Mesodermal cell (in vitro differentiated cells): ENCODE measurements around the gene EPYC.

Experiments
- H3K27ac ChIP-seq: 2 replicates; pipeline ENCODE4 v1.7.0; 2013; ENCODE audit warnings: mild to moderate bottlenecking, low read depth, low read length, moderate library complexity; ENCODE audit not compliant: severe bottlenecking
- H3K36me3 ChIP-seq: 2 replicates; pipeline ENCODE4 v1.7.1; 2013; ENCODE audit warnings: mild to moderate bottlenecking, low read length, moderate library complexity; ENCODE audit not compliant: control insufficient read depth, insufficient read depth
- H3K4me1 ChIP-seq: one replicate; pipeline ENCODE4 v1.7.1; 2013; ENCODE audit warnings: mild to moderate bottlenecking, low read length; ENCODE audit not compliant: insufficient read depth, control insufficient read depth, poor library complexity, severe bottlenecking
- H3K4me3 ChIP-seq: 2 replicates; pipeline ENCODE4 v1.7.0; 2013; ENCODE audit warnings: low read length, control low read depth, mild to moderate bottlenecking; ENCODE audit not compliant: insufficient read depth, poor library complexity, severe bottlenecking; ENCODE audit errors: extremely low read depth
- H3K9me3 ChIP-seq: 2 replicates; pipeline ENCODE4 v1.7.1; 2013; ENCODE audit warnings: mild to moderate bottlenecking, low read length, moderate library complexity; ENCODE audit not compliant: control insufficient read depth
- WGBS, 2 experiments: methylation state at CpG; one replicate each; pipeline ENCODE4 v1.1.5; 2013; ENCODE audit warnings: missing lambda C conversion rate in 2 of 2; ENCODE audit not compliant: insufficient coverage in 2 of 2; 5-methylcytosine and 5-hydroxymethylcytosine counted together

The EPYC gene

DNA sequence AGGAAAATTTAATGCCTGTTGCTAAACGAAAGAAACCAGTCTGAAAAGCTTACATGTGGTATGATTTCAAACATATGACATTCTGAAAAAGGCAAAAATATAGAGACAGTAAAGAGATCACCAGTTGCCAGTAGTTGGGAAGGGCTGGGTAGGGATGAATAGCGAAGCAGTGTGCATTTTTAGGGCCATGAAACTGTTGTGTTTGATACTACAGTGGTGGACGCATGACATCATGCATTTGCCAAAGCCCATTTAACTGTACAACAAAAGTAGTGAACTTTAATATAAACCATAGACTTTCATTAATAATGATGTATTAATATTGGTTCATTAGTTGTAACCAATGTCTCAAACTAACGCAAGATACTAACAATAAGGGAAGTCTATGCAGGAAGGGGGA lies 14.7 kb upstream of the EPYC start:
- H3K4me1 ChIP-seq: no peaks in the 10 kb centered on the region
- no peaks in the 10 kb centered on the region for H3K9me3 ChIP-seq
- WGBS, 2 experiments: 79 to 86% methylated on average over 1 to 2 of the region's 4 CpGs
- no peaks in the 10 kb centered on the region for H3K36me3 ChIP-seq
- H3K27ac ChIP-seq: no peak overlapping the region
- no peak overlapping the region for H3K4me3 ChIP-seq

DNA sequence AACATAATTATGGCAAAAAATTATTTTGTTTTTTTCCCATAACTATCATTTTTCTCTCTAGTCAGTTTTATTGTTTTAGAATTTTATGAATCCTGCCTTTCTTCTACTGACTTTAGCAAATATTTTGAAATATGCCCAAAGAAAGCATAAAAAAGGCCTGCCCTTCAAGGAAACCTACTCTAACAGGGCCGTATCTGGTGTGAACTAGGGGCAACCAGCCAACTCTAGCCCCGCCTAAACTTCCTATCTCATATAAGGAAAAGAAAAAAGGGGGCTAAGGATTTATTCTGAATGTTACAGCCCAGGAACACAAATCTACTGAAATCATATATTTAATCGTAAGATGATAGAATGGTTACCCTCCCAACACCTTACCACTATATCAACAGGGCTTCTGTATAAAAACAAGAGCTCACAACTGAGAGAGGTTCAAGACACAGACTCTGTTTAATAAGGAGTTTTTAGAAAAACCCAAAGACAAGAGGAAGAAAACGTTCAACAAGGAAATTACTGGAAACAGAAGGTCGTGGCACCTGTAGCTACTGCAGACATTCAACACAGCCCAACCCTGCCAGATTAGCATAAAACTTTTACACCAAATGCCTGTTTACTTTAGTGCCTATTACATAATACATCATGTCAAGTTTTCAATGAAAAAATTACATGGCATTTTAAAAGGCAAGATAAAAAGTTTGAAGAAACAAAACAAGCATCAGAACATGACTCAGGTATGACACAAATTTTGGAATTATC lies 12.9 kb upstream of the EPYC start:
- 80% methylated on average over 2 of the region's 5 CpGs; no CpG with 5 or more reads in 1 of the 2 experiments for WGBS, 2 experiments
- Histone ChIP-seq H3K4me1 (no peaks in the 10 kb centered on the region), H3K9me3 (no peaks in the 10 kb centered on the region), H3K27ac (no peak overlapping the region), H3K4me3 (no peak overlapping the region), H3K36me3 (no peaks in the 10 kb centered on the region)

DNA sequence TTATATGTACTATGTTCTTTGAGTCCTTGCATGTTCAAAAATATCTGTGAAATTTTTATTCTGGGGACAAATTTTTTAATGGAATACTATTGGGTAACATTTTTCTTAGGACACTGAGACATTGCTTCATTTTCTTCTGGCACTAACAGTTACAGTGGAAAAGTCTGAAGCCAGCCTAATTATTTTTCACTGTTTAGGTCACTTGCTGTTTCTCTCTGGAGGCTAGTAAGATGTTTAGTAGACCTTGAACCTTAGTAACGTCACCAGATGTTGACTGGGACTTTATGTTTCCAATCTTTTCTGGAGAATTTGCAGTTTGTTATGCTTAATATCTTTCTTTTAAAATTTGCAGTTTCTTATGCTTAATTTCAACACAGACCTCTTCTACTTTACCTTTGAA lies 12.3 kb upstream of the EPYC start:
- H3K9me3 ChIP-seq: no peaks in the 10 kb centered on the region
- no peaks in the 10 kb centered on the region for H3K4me1 ChIP-seq
- WGBS, 2 experiments: no CpG with 5 or more reads among the region's 1 CpG
- H3K27ac ChIP-seq: no peak overlapping the region
- H3K4me3 ChIP-seq: no peak overlapping the region
- H3K36me3 ChIP-seq: no peaks in the 10 kb centered on the region

DNA sequence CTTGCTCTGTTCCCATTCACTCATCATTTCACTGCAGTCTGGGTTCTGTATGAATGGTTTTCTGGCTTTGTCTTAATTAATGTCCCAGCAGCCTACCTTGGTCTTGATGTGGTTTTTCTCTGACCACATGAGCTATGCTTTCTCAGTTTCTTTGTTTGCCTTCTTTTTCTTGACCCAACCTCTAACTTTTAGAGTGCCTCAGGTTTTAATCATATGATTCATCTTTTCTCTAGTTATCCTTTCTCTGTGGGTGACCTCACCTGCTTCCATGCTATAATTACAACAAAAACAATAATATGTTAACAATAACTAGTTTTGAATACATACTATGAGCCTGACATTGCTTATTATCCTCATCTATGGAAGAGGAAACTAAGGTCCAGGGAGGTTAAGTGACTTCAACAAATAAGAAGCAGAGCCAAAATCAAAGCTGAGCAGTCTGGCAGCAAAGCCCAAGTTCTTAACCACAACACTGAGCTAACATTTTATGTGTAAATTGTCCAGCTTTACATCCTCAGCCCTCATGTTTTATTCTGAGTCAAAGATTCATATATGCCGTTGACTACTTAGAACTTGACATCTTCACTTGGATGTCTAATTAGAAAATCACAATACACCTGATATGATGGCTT lies 4.7 kb upstream of the EPYC start:
- H3K36me3 ChIP-seq: no peaks in the 10 kb centered on the region
- H3K4me1 ChIP-seq: no peaks in the 10 kb centered on the region
- H3K4me3 ChIP-seq: no peak overlapping the region
- 75 to 80% methylated on average over 1 of the region's 1 CpG for WGBS, 2 experiments
- H3K27ac ChIP-seq: no peak overlapping the region
- H3K9me3 ChIP-seq: no peaks in the 10 kb centered on the region

DNA sequence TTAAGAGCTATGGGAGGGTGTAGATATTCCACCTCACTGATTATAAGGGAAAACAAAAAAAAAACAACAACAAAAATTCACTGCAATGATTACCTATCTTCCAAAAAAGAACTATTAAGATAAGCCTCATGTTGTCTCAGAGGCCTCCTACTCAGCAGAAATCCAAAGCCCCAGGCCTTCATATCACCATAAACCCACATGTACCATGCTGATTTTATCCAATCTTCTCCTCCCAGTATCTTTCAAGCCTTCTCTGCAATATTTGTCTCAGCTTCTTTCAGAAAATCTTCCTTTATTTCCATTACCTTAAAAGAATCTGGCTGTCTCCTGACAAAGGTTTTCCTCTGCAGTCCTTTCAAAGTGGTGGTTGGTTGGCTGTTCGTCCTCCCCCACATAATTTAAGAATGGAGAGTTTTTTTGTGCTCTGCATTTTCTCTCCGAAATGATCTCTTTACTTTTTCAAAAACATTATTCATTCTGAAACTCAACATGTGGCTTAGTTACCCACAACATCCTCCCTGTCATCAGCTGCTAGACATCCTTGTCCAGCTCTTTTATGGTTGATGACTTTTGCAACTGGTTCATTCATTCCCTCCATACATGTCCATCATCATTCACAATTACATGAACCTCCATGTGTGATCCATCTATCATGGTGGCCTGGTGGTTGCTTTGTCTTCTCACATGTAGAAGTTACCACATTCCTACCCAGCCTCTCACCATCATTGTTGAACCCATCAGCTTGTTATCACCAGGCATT lies 2.9 kb upstream of the EPYC start:
- 83% methylated on average over 1 of the region's 2 CpGs; no CpG with 5 or more reads in 1 of the 2 experiments for WGBS, 2 experiments
- no peaks in the 10 kb centered on the region for H3K4me1 ChIP-seq
- no peaks in the 10 kb centered on the region for H3K36me3 ChIP-seq
- no peak overlapping the region for H3K27ac ChIP-seq
- no peaks in the 10 kb centered on the region for H3K9me3 ChIP-seq
- no peak overlapping the region for H3K4me3 ChIP-seq

DNA sequence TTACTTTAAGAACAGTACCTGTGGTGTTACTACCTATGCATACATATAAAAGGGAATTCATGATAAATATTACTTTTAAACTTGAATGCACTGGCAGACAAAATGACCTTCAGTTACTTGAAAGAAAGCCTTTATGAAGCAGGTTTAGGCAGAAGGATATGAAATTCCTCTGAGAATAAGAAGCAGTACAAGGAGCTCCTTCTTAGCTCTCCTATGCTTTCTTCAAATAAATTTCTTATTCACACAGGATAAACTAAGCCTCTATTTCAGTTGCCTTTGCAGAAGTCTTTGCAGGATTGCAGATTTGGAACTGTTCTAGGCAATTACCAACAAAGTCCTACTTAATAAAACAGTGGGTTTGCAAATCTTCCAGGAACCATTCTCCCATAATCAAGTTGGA lies 1.0 kb downstream of the EPYC start:
- Histone ChIP-seq H3K4me3 (no peak overlapping the region), H3K4me1 (no peaks in the 10 kb centered on the region), H3K27ac (no peak overlapping the region), H3K36me3 (no peaks in the 10 kb centered on the region), H3K9me3 (no peaks in the 10 kb centered on the region)

DNA sequence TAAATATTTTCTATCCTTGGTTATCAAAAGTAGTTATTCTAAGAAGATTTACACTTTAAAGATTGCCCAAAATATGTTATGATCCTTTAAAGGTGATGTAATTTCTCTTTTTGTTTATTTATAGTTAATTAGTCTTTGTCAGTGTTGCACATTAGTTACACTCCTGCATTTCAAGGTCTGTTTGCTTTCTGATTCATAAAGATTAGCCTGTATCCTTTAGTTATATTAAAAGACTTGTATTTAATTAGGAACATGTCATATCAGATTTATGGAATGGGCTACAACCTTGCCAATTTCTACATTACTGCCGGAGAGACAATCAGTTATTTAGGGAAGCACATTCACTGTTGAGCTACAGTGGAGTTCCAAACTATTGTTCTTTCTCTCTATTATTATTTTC lies 3.5 kb downstream of the EPYC start:
- WGBS, 2 experiments: 100% methylated on average over 1 of the region's 1 CpG; no CpG with 5 or more reads in 1 of the 2 experiments
- H3K27ac ChIP-seq: no peak overlapping the region

DNA sequence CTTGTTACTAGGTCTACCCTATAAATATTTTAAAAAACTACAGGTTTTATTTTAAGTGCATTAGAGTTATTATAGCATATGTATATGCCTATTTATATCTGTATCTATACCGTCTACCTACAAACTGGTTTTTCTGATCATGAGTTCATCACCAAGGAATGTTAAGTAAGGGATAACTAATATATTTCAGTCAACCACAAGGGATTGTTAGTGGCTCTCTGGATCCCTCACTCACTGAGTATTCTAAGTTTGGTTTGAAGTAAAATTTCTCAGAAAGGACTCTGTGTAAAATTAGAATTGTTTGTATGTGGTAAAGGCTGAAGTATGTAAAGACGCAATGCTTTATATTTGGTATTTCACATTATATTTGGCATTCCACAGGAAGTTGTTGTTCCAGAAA lies 4.8 kb downstream of the EPYC start:
- H3K27ac ChIP-seq: no peak overlapping the region
- H3K36me3 ChIP-seq: no peaks in the 10 kb centered on the region
- WGBS, 2 experiments: no CpG with 5 or more reads among the region's 2 CpGs
- no peak overlapping the region for H3K4me3 ChIP-seq
- no peaks in the 10 kb centered on the region for H3K4me1 ChIP-seq
- no peaks in the 10 kb centered on the region for H3K9me3 ChIP-seq

More for the DNA sequence above, 3.5 kb downstream of the EPYC start:
- Histone ChIP-seq H3K9me3 (no peaks in the 10 kb centered on the region), H3K36me3 (no peaks in the 10 kb centered on the region), H3K4me3 (no peak overlapping the region), H3K4me1 (no peaks in the 10 kb centered on the region)

DNA sequence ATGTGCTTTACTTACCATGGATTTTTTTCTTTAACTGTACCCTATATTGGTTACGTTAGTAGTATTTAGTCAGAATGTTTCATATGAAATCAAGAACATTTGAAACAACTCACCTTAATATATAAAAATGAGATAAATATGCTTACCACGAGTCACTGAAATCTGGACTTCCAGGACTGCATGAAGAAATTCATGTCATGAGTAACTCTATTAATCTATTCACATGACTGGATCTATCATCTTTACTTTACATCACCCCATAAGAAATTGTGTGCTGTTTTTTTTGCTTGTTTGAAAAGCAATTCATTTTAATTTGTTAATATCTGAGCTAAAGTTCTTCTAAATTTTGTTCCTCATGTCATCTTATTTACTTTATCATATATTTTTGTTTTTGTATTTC lies 5.2 kb downstream of the EPYC start:
- H3K36me3 ChIP-seq: no peaks in the 10 kb centered on the region
- no peak overlapping the region for H3K4me3 ChIP-seq
- no CpG with 5 or more reads among the region's 2 CpGs for WGBS, 2 experiments
- no peaks in the 10 kb centered on the region for H3K9me3 ChIP-seq
- no peak overlapping the region for H3K27ac ChIP-seq
- H3K4me1 ChIP-seq: no peaks in the 10 kb centered on the region

DNA sequence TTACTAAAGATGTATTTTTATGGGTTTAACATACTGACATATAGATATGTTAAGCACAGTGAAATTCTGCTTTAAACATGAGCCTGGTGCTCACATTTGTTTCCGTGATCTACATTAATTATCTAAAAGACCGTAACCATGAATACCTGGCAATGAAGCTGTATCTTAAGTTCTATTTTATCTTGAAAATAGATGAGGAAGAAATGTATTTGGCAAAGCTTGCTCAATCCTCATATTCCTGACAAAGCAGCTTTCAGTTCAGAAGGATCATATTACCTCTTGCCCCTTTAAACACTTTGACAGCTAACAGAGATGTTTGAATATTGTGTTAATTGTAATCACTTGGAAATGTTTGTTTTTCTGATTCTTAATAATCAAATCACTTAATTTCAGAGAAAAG lies 9.8 kb downstream of the EPYC start:
- Histone ChIP-seq H3K4me1 (no peaks in the 10 kb centered on the region), H3K36me3 (no peaks in the 10 kb centered on the region), H3K4me3 (no peak overlapping the region), H3K27ac (no peak overlapping the region), H3K9me3 (no peaks in the 10 kb centered on the region)
- WGBS, 2 experiments: no CpG with 5 or more reads among the region's 2 CpGs
